HEK293 (cell line): Measurements from ENCODE around the gene COG1.
"Not testable (repeated sequence)": the region's sequence is repeated elsewhere in the genome, so short reads cannot be mapped to it uniquely, and the experiment has no call there.

ENCODE experiments used
- CTCF ChIA-PET: fragments of 350-600 bp; formaldehyde crosslinking; extraction: SDS; loops from one replicate; lab custom pipeline; 2021; ENCODE audit warnings: antibody characterized with exemption; lab: Yijun Ruan, JAX
- POLR2A ChIA-PET: fragments of 300-600 bp; formaldehyde crosslinking; extraction: SDS; loops from one replicate; lab custom pipeline; 2020; ENCODE audit warnings: antibody characterized with exemption, inconsistent platforms; lab: Yijun Ruan, JAX
- H3K27ac ChIP-seq: fragments of 200-500 bp; sonication (Bioruptor generic); 2 replicates; pipeline ENCODE4 v1.5.1; 2014; ENCODE audit warnings: low read depth, low read length, control low read depth, inconsistent platforms; ENCODE audit errors: extremely low read depth
- H3K36me3 ChIP-seq, 2 experiments: fragments of 200-500 bp in 1 of 2; sonication (Bioruptor generic) in 1 of 2; 1 replicate in 1 of 2; 2 replicates in 1 of 2; pipeline ENCODE4 v1.5.1; 2014 to 2017; ENCODE audit warnings: inconsistent platforms in 2 of 2, low read length in 2 of 2; ENCODE audit not compliant: control insufficient read depth in 2 of 2, insufficient read depth in 1 of 2
- H3K4me1 ChIP-seq: fragments of 200-500 bp; sonication (Bioruptor generic); 2 replicates; pipeline ENCODE4 v1.5.1; 2014; ENCODE audit warnings: mild to moderate bottlenecking, low read length, inconsistent platforms; ENCODE audit not compliant: control insufficient read depth, insufficient read depth
- H3K4me3 ChIP-seq: 2 replicates; pipeline ENCODE4 v1.5.1; 2011; ENCODE audit warnings: low read depth, mild to moderate bottlenecking, control low read depth, low read length, moderate library complexity
- H3K9me3 ChIP-seq: fragments of 200-500 bp; sonication (Bioruptor generic); 2 replicates; pipeline ENCODE4 v1.5.1; 2014; ENCODE audit warnings: low read depth, low read length, inconsistent platforms; ENCODE audit not compliant: control insufficient read depth, insufficient read depth
- KLF8 ChIP-seq: fragments of 450-650 bp; formaldehyde crosslinking; IDR thresholded peaks from 2 replicates; pipeline ENCODE4 v1.5.1; 2016; ENCODE audit warnings: missing biosample characterization, missing genetic modification characterization
- MZF1 ChIP-seq: fragments of 450-650 bp; formaldehyde crosslinking; IDR thresholded peaks from 2 replicates; pipeline ENCODE4 v1.5.1; 2017; ENCODE audit warnings: missing biosample characterization, missing genetic modification characterization, borderline replicate concordance
- OVOL3 ChIP-seq: fragments of 450-650 bp; formaldehyde crosslinking; IDR thresholded peaks from 2 replicates; pipeline ENCODE4 v1.5.1; 2016; ENCODE audit warnings: missing biosample characterization, missing genetic modification characterization
- ZBTB1 ChIP-seq: fragments of 450-650 bp; formaldehyde crosslinking; IDR thresholded peaks from 2 replicates; pipeline ENCODE4 v1.5.1; 2016; ENCODE audit warnings: missing biosample characterization, missing genetic modification characterization
- ZNF112 ChIP-seq: fragments of 450-650 bp; formaldehyde crosslinking; IDR thresholded peaks from 2 replicates; pipeline ENCODE4 v1.5.0; 2017; ENCODE audit warnings: missing biosample characterization, missing genetic modification characterization
- ZNF114 ChIP-seq: fragments of 450-650 bp; formaldehyde crosslinking; IDR thresholded peaks from 2 replicates; pipeline ENCODE4 v1.5.0; 2017; ENCODE audit warnings: missing biosample characterization, missing genetic modification characterization
- ZNF19 ChIP-seq: fragments of 450-650 bp; formaldehyde crosslinking; IDR thresholded peaks from 2 replicates; pipeline ENCODE4; 2016; ENCODE audit warnings: missing biosample characterization, missing genetic modification characterization, low read depth
- ZNF202 ChIP-seq: fragments of 450-650 bp; formaldehyde crosslinking; IDR thresholded peaks from 2 replicates; pipeline ENCODE4 v1.5.1; 2016; ENCODE audit warnings: missing biosample characterization, missing genetic modification characterization, borderline replicate concordance
- ZNF433 ChIP-seq: fragments of 450-650 bp; formaldehyde crosslinking; IDR thresholded peaks from 2 replicates; pipeline ENCODE4 v1.5.1; 2016; ENCODE audit warnings: missing biosample characterization, missing genetic modification characterization, low read depth
- ZNF549 ChIP-seq: fragments of 450-650 bp; IDR thresholded peaks from 2 replicates; pipeline ENCODE4 v1.5.1; 2018; ENCODE audit warnings: missing biosample characterization, missing genetic modification characterization, mild to moderate bottlenecking, inconsistent platforms, moderate library complexity
- ZNF555 ChIP-seq: fragments of 450-650 bp; formaldehyde crosslinking; conservative IDR thresholded peaks from 2 replicates; pipeline ENCODE4 v1.5.1; 2017; ENCODE audit warnings: missing biosample characterization, mild to moderate bottlenecking, missing genetic modification characterization, inconsistent platforms
- ZNF560 ChIP-seq: fragments of 450-650 bp; formaldehyde crosslinking; IDR thresholded peaks from 2 replicates; pipeline ENCODE4 v1.5.1; 2017; ENCODE audit warnings: missing biosample characterization, missing genetic modification characterization, borderline replicate concordance
- ZNF677 ChIP-seq: fragments of 450-650 bp; IDR thresholded peaks from 2 replicates; pipeline ENCODE4 v1.5.0; 2018; ENCODE audit warnings: missing biosample characterization, mild to moderate bottlenecking, missing genetic modification characterization, moderate library complexity
- ZNF843 ChIP-seq: fragments of 450-650 bp; formaldehyde crosslinking; IDR thresholded peaks from 2 replicates; pipeline ENCODE4 v1.5.1; 2016; ENCODE audit warnings: missing biosample characterization, missing genetic modification characterization
- TF ChIP-seq, protein P1 (sequence below): fragments of 450-650 bp; formaldehyde crosslinking; IDR thresholded peaks from 2 replicates; pipeline ENCODE4 v1.5.1; 2016; ENCODE audit warnings: missing biosample characterization, missing genetic modification characterization, borderline replicate concordance
- TF ChIP-seq, protein P2 (sequence below): fragments of 450-650 bp; formaldehyde crosslinking; IDR thresholded peaks from 2 replicates; pipeline ENCODE4 v1.5.1; 2016; ENCODE audit warnings: missing biosample characterization, missing genetic modification characterization
- TF ChIP-seq, protein P3 (sequence below): fragments of 450-650 bp; formaldehyde crosslinking; IDR thresholded peaks from 2 replicates; pipeline ENCODE4 v1.5.1; 2016; ENCODE audit warnings: missing biosample characterization, missing genetic modification characterization

The COG1 gene

DNA sequence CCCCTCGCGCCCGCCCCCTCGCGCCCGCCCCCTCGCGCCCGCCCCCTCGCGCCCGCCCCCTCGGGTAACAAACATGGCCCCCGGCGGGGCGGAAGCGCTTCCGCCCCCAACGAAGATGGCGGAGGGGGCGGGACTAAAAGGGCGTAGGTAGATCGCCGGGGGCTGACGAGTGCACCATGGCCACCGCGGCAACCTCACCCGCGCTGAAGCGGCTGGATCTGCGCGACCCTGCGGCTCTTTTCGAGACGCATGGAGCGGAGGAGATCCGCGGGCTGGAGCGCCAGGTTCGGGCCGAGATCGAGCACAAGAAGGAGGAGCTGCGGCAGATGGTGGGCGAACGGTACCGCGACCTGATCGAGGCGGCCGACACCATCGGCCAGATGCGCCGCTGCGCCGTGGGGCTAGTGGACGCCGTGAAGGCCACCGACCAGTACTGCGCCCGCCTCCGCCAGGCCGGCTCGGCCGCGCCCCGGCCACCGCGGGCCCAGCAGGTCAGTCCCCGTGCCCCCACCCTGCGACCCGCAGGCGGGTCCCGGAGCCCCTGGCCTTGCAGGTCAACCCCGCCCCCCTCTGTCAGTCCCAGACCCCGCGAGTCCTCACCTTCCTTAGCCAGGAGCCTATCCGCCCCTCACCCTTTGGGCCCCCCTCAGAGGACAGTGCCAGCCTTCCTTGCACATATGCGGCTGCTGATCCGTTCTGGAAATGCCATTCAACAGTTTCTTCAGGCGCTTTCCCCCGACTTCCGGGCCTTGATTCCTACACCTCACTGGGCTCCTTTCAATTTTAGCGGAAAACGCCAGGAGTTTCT, at the start of gene COG1 (continued):
- no peak for TF ChIP-seq ZNF560 (tag by site-specific recombination)
- TF ChIP-seq ZNF549 (tag by site-specific recombination) = no peak
- TF ChIP-seq ZBTB1 (tag by site-specific recombination) = no peak
- TF ChIP-seq ZNF555 (tag by site-specific recombination) = no peak
- TF ChIP-seq, protein P1, sequence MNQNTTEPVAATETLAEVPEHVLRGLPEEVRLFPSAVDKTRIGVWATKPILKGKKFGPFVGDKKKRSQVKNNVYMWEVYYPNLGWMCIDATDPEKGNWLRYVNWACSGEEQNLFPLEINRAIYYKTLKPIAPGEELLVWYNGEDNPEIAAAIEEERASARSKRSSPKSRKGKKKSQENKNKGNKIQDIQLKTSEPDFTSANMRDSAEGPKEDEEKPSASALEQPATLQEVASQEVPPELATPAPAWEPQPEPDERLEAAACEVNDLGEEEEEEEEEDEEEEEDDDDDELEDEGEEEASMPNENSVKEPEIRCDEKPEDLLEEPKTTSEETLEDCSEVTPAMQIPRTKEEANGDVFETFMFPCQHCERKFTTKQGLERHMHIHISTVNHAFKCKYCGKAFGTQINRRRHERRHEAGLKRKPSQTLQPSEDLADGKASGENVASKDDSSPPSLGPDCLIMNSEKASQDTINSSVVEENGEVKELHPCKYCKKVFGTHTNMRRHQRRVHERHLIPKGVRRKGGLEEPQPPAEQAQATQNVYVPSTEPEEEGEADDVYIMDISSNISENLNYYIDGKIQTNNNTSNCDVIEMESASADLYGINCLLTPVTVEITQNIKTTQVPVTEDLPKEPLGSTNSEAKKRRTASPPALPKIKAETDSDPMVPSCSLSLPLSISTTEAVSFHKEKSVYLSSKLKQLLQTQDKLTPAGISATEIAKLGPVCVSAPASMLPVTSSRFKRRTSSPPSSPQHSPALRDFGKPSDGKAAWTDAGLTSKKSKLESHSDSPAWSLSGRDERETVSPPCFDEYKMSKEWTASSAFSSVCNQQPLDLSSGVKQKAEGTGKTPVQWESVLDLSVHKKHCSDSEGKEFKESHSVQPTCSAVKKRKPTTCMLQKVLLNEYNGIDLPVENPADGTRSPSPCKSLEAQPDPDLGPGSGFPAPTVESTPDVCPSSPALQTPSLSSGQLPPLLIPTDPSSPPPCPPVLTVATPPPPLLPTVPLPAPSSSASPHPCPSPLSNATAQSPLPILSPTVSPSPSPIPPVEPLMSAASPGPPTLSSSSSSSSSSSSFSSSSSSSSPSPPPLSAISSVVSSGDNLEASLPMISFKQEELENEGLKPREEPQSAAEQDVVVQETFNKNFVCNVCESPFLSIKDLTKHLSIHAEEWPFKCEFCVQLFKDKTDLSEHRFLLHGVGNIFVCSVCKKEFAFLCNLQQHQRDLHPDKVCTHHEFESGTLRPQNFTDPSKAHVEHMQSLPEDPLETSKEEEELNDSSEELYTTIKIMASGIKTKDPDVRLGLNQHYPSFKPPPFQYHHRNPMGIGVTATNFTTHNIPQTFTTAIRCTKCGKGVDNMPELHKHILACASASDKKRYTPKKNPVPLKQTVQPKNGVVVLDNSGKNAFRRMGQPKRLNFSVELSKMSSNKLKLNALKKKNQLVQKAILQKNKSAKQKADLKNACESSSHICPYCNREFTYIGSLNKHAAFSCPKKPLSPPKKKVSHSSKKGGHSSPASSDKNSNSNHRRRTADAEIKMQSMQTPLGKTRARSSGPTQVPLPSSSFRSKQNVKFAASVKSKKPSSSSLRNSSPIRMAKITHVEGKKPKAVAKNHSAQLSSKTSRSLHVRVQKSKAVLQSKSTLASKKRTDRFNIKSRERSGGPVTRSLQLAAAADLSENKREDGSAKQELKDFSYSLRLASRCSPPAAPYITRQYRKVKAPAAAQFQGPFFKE = no peak
- no peak for TF ChIP-seq ZNF112 (tag by site-specific recombination)
- no peak for TF ChIP-seq ZNF19
- no peak for TF ChIP-seq OVOL3 (tag by site-specific recombination)
- TF ChIP-seq, protein P2, sequence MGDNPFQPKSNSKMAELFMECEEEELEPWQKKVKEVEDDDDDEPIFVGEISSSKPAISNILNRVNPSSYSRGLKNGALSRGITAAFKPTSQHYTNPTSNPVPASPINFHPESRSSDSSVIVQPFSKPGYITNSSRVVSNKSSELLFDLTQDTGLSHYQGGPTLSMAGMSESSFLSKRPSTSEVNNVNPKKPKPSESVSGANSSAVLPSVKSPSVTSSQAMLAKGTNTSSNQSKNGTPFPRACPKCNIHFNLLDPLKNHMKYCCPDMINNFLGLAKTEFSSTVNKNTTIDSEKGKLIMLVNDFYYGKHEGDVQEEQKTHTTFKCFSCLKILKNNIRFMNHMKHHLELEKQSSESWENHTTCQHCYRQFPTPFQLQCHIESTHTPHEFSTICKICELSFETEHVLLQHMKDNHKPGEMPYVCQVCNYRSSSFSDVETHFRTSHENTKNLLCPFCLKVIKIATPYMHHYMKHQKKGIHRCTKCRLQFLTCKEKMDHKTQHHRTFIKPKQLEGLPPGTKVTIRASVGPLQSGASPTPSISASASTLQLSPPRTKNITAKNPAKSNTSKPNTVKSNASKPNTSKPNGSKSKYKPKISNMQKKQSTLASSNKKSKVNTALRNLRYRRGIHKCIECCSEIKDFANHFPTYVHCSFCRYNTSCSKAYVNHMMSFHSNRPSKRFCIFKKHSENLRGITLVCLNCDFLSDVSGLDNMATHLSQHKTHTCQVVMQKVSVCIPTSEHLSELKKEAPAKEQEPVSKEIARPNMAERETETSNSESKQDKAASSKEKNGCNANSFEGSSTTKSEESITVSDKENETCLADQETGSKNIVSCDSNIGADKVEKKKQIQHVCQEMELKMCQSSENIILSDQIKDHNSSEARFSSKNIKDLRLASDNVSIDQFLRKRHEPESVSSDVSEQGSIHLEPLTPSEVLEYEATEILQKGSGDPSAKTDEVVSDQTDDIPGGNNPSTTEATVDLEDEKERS (tag by site-specific recombination) = no peak
- TF ChIP-seq ZNF114 (tag by site-specific recombination) = no peak
- no peak for TF ChIP-seq MZF1 (tag by site-specific recombination)
- no peak for TF ChIP-seq ZNF677 (tag by site-specific recombination)
- no peak for TF ChIP-seq ZNF433 (tag by site-specific recombination)
- peak; percentile 63 for TF ChIP-seq KLF8
- TF ChIP-seq, protein P3, sequence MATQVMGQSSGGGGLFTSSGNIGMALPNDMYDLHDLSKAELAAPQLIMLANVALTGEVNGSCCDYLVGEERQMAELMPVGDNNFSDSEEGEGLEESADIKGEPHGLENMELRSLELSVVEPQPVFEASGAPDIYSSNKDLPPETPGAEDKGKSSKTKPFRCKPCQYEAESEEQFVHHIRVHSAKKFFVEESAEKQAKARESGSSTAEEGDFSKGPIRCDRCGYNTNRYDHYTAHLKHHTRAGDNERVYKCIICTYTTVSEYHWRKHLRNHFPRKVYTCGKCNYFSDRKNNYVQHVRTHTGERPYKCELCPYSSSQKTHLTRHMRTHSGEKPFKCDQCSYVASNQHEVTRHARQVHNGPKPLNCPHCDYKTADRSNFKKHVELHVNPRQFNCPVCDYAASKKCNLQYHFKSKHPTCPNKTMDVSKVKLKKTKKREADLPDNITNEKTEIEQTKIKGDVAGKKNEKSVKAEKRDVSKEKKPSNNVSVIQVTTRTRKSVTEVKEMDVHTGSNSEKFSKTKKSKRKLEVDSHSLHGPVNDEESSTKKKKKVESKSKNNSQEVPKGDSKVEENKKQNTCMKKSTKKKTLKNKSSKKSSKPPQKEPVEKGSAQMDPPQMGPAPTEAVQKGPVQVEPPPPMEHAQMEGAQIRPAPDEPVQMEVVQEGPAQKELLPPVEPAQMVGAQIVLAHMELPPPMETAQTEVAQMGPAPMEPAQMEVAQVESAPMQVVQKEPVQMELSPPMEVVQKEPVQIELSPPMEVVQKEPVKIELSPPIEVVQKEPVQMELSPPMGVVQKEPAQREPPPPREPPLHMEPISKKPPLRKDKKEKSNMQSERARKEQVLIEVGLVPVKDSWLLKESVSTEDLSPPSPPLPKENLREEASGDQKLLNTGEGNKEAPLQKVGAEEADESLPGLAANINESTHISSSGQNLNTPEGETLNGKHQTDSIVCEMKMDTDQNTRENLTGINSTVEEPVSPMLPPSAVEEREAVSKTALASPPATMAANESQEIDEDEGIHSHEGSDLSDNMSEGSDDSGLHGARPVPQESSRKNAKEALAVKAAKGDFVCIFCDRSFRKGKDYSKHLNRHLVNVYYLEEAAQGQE (tag by site-specific recombination) = no peak
- peak; percentile 62; the same call in 1 of the 2 replicates for TF ChIP-seq ZNF843 (tag by site-specific recombination)
- TF ChIP-seq ZNF202 (tag by site-specific recombination) = no peak

DNA sequence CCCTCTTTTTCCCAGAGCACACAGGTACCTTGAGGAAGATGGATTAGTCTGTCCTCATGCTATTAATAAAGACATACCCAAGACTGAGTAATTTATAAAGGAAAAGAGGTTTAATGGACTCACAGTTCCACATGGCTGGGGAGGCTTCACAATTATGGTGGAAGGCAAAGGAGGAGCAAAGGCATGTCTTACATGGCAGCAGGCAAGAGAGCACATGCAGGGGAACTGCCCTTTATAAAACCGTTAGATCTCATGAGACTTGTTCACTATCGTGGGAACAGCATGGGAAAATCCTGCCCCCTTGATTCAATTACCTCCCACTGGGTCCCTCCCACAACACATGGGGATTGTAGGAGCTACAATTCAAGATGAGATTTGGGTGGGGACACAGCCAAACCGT, 48.6 kb upstream of the COG1 start:
- H3K9me3 ChIP-seq, H3K4me3 ChIP-seq, H3K36me3 ChIP-seq, H3K27ac ChIP-seq, POLR2A ChIA-PET, H3K4me1 ChIP-seq: not testable (repeated sequence)
- CTCF ChIA-PET = interaction anchor here (0.7 kb wide), 1 partner anchor 589 kb away, joined by 3 read pairs; no protein-coding TSS in a partner anchor
